ENCODE results near the gene GDPD5. TPM values are rescaled to one million over a fixed set of nuclear protein-coding genes. Genes with fewer than 3 reads are reported as not detected.

The GDPD5 gene
- total and polyA plus RNA-seq, 9 of the 15 experiments (the other 6 are each of a cell fraction or from before 2014, with no cell fraction given): 0.32 to 27.3 (median 8.0) TPM

DNA sequence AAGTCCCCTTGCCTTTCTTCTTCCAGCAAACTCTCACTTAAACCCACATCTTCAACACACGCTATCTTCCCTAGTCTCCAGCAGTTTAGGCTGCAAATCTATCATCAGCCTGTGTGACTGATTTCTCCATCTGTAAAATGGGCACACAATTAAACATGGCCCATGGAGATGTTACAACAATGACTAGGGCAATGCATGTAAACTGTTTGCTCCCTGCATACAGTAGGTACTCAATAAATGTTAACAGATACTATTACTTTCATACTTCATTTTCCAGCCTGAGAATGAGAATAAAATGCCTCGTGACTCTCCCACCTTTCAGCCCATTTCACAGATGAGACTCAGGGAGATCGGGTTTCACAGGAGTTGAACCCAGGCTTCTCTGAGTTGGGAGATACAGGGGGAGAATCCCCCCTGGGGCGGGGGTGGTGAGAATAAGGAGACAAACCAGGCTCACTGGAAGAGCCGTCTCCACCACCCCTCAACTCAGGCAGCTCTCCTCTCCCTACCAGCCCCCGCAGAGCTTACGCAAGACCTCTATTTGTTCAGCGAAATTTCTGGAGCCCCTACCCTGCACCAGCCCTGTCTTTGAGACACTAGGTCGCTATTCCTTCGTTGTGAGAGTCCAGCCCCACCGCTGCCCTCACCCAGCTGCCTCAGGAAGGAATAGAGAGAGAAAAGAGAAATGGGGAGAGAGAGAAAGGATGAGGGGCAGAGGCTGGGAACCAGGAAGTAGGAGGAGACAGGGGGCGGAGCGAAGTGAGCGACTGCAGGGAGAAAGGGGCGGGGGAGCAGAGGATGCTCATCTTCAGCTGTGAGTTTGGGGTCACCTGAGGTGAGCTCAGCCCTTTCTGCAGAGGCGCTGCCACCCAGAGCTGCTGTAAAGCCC, 50.6 kb downstream of the GDPD5 start:
- in situ Hi-C loops (cut with MboI): no loop called here
- peak overlapping the region; percentile 71 for H3K27ac ChIP-seq (ENCODE audit: extremely low read depth, low read depth, low read length)
- TF ChIP-seq ZNF3 (CRISPR knock-in tag; IDR thresholded peaks at IDR 0.05) (peak; percentile 86), U2AF1 (optimal IDR thresholded peaks at IDR 0.05; ENCODE audit: low read depth, low read length) (no peak), GABPB2 (CRISPR knock-in tag; conservative IDR thresholded peaks at IDR 0.05) (no peak), SMARCA5 (IDR thresholded peaks at IDR 0.05) (peak; percentile 97), CEBPG (CRISPR knock-in tag; IDR thresholded peaks at IDR 0.05) (peak; percentile 93), CEBPG (tag; conservative IDR thresholded peaks at IDR 0.05 in 1 of 2, IDR thresholded peaks at IDR 0.05 in 1 of 2) (peak; percentile 92 to 96), NFIX (CRISPR knock-in tag; IDR thresholded peaks at IDR 0.05; ENCODE audit: low read depth) (no peak), MAFF (IDR thresholded peaks at IDR 0.05; ENCODE audit: low read length) (no peak), IRF2 (CRISPR knock-in tag; IDR thresholded peaks at IDR 0.05) (no peak), SLC30A9 (CRISPR knock-in tag; IDR thresholded peaks at IDR 0.05) (no peak), ZFX (CRISPR knock-in tag; IDR thresholded peaks at IDR 0.05) (no peak), NCOA1 (IDR thresholded peaks at IDR 0.05; ENCODE audit: low read depth) (no peak), PHF20 (IDR thresholded peaks at IDR 0.05; ENCODE audit: partially characterized antibody) (peak; percentile 75), ZNF785 (CRISPR knock-in tag; IDR thresholded peaks at IDR 0.05) (no peak), CTBP1 (IDR thresholded peaks at IDR 0.05; ENCODE audit: borderline replicate concordance) (peak; percentile 55), BHLHE40 (IDR thresholded peaks at IDR 0.05; ENCODE audit: low read length) (peak; percentile 51)
- TF ChIP-seq, protein P1, sequence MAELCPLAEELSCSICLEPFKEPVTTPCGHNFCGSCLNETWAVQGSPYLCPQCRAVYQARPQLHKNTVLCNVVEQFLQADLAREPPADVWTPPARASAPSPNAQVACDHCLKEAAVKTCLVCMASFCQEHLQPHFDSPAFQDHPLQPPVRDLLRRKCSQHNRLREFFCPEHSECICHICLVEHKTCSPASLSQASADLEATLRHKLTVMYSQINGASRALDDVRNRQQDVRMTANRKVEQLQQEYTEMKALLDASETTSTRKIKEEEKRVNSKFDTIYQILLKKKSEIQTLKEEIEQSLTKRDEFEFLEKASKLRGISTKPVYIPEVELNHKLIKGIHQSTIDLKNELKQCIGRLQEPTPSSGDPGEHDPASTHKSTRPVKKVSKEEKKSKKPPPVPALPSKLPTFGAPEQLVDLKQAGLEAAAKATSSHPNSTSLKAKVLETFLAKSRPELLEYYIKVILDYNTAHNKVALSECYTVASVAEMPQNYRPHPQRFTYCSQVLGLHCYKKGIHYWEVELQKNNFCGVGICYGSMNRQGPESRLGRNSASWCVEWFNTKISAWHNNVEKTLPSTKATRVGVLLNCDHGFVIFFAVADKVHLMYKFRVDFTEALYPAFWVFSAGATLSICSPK (IDR thresholded peaks at IDR 0.05; ENCODE audit: borderline replicate concordance): no peak
- TF ChIP-seq, protein P2, sequence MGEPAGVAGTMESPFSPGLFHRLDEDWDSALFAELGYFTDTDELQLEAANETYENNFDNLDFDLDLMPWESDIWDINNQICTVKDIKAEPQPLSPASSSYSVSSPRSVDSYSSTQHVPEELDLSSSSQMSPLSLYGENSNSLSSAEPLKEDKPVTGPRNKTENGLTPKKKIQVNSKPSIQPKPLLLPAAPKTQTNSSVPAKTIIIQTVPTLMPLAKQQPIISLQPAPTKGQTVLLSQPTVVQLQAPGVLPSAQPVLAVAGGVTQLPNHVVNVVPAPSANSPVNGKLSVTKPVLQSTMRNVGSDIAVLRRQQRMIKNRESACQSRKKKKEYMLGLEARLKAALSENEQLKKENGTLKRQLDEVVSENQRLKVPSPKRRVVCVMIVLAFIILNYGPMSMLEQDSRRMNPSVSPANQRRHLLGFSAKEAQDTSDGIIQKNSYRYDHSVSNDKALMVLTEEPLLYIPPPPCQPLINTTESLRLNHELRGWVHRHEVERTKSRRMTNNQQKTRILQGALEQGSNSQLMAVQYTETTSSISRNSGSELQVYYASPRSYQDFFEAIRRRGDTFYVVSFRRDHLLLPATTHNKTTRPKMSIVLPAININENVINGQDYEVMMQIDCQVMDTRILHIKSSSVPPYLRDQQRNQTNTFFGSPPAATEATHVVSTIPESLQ (CRISPR knock-in tag; IDR thresholded peaks at IDR 0.05): no peak
- TF ChIP-seq, protein P3, sequence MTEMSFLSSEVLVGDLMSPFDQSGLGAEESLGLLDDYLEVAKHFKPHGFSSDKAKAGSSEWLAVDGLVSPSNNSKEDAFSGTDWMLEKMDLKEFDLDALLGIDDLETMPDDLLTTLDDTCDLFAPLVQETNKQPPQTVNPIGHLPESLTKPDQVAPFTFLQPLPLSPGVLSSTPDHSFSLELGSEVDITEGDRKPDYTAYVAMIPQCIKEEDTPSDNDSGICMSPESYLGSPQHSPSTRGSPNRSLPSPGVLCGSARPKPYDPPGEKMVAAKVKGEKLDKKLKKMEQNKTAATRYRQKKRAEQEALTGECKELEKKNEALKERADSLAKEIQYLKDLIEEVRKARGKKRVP (CRISPR knock-in tag; IDR thresholded peaks at IDR 0.05): peak; percentile 31; the same call in 1 of the 2 replicates

More for the DNA sequence above, 50.6 kb downstream of the GDPD5 start:
- H3K27me3 ChIP-seq (ENCODE audit: control insufficient read depth in 2 of 2, insufficient read depth in 2 of 2, low read length in 2 of 2): no peaks in the 10 kb centered on the region
- H3K4me2 ChIP-seq (ENCODE audit: insufficient read depth, low read length): peak overlapping the region; percentile 72
- intact Hi-C loops (cut with micrococcal nuclease): no loop called here
- peaks cover 37 to 38% of the 10 kb centered on the region in 2 experiments for H3K4me1 ChIP-seq (replicated peaks in 1 of 2; ENCODE audit: control insufficient read depth in 2 of 2, insufficient read depth in 2 of 2, low read length in 2 of 2)
- 22% methylated on average over 10 of the region's 16 CpGs for WGBS (ENCODE audit: insufficient coverage, low coverage, missing lambda C conversion rate)
- ChIA-PET CTCF (ENCODE audit: low intra/inter-chr PET ratio) (interaction anchor here (0.7 kb wide), 1 partner anchor 1713 kb away, joined by 3 read pairs; no protein-coding TSS in a partner anchor), POLR2A (interaction anchor here (0.6 to 2.0 kb wide), 7 partner anchors 12 to 109 kb away, joined by 3 to 7 read pairs (median 3); no protein-coding TSS in a partner anchor)
- H3K79me2 ChIP-seq (ENCODE audit: control insufficient read depth, insufficient read depth, low read length): no peaks in the 10 kb centered on the region
- H2AFZ ChIP-seq (ENCODE audit: low read depth, low read length): peak overlapping the region; percentile 91
- peak; percentile 85 to 91 (median 90) for DNase-seq (ENCODE audit: extremely low read depth in 1 of 4, low spot score in 3 of 4)
- no peaks in the 10 kb centered on the region for H3K9me3 ChIP-seq (replicated peaks; ENCODE audit: control insufficient read depth, insufficient read depth, low read depth, low read length)
- H3K36me3 ChIP-seq (ENCODE audit: control insufficient read depth, insufficient read depth, low read length): no peaks in the 10 kb centered on the region
- H4K20me1 ChIP-seq (replicated peaks; ENCODE audit: control insufficient read depth, insufficient read depth, low read length): no peaks in the 10 kb centered on the region
- peaks cover 4% of the 10 kb centered on the region for H3K9me1 ChIP-seq (ENCODE audit: control insufficient read depth, insufficient read depth, low read length)
- TSS peak; percentile 67 for BruUV-seq (replicated peaks)
- peak overlapping the region; percentile 29 for H3K4me3 ChIP-seq
- peak; percentile 86 for FAIRE-seq
- H3K9ac ChIP-seq (ENCODE audit: insufficient read depth in 1 of 2, low read depth in 2 of 2, low read length in 2 of 2): peak overlapping the region; percentile 40 to 72; a peak in 3 of 4 replicates
- peak; percentile 85 for ATAC-seq
